Urinary bladder (tissue), 4 donors: ENCODE results near the gene VIPR2. TPM values are rescaled to one million over a fixed set of nuclear protein-coding genes. Genes with fewer than 3 reads are reported as not detected.
"Not testable (repeated sequence)": the region's sequence is repeated elsewhere in the genome, so short reads cannot be mapped to it uniquely, and the experiment has no call there.

ENCODE experiments used
- DNase-seq: peaks from one replicate; pipeline ENCODE4 v3.0.0-alpha.2; 2015; ENCODE audit errors: extremely low spot score
- H3K27ac ChIP-seq: one replicate; pipeline ENCODE4 v1.5.1; 2013; ENCODE audit warnings: low read depth, mild to moderate bottlenecking, moderate library complexity
- H3K36me3 ChIP-seq: one replicate; pipeline ENCODE4 v1.6.1; 2013; ENCODE audit warnings: mild to moderate bottlenecking, moderate library complexity; ENCODE audit not compliant: insufficient read depth
- H3K4me1 ChIP-seq: one replicate; pipeline ENCODE4 v1.6.1; 2013; ENCODE audit warnings: mild to moderate bottlenecking, moderate library complexity; ENCODE audit not compliant: insufficient read depth
- H3K4me3 ChIP-seq: one replicate; pipeline ENCODE4 v1.5.1; 2013; ENCODE audit warnings: low read depth, low read length
- WGBS: extraction: QIAGEN DNeasy Blood & Tissue Kit; methylation state at CpG from one replicate; pipeline ENCODE4 v1.1.7; 2013; 5-methylcytosine and 5-hydroxymethylcytosine counted together
- polyA plus RNA-seq: library from polyadenylated mRNA; stranded (reverse); fragments of 200-250 nt; gene quantifications from one replicate; pipeline ENCODE4 v1.2.3, GENCODE V29; 2013
- total RNA-seq: library from RNA; depleted of rRNA; stranded (reverse); fragments of >200 nt; gene quantifications from one replicate; pipeline ENCODE4 v1.2.3, GENCODE V29; 2014
- donor health status: healthy with polysubstance abuse.
- donor health status: healthy.

Gene VIPR2
- total and polyA plus RNA-seq, 2 donors: 2.0 to 7.8 TPM

- no peak overlapping the region for H3K4me3 ChIP-seq
- H3K27ac ChIP-seq: no peak overlapping the region
- H3K36me3 ChIP-seq: no peaks in the 10 kb centered on the region
- WGBS: 84% methylated on average over 27 of the region's 27 CpGs
- H3K4me1 ChIP-seq: no peaks in the 10 kb centered on the region
- DNase-seq: no peak
Measured at GRCh38 chr7:159084069-159084801, 60.4 kb downstream of the VIPR2 start.

- no peaks in the 10 kb centered on the region for H3K36me3 ChIP-seq
- no peaks in the 10 kb centered on the region for H3K4me1 ChIP-seq
- DNase-seq: no peak
- no peak overlapping the region for H3K4me3 ChIP-seq
- 89% methylated on average over 2 of the region's 2 CpGs for WGBS
- no peak overlapping the region for H3K27ac ChIP-seq
Measured at GRCh38 chr7:159083698-159084068, 61.0 kb downstream of the VIPR2 start.

- Histone ChIP-seq H3K4me3 (no peak overlapping the region), H3K4me1 (no peaks in the 10 kb centered on the region), H3K27ac (no peak overlapping the region), H3K36me3 (no peaks in the 10 kb centered on the region)
- WGBS: 92% methylated on average over 13 of the region's 13 CpGs
- no peak for DNase-seq
Measured at GRCh38 chr7:159083001-159083697, 61.5 kb downstream of the VIPR2 start.

GRCh38 chr7:159082075-159082474 is 62.6 kb downstream of the VIPR2 start:
- H3K4me1 ChIP-seq, DNase-seq, H3K27ac ChIP-seq, H3K36me3 ChIP-seq, H3K4me3 ChIP-seq: not testable (repeated sequence)
- 71% methylated on average over 4 of the region's 5 CpGs for WGBS

GRCh38 chr7:159078911-159079270 is 65.8 kb downstream of the VIPR2 start:
- no peak overlapping the region for H3K4me3 ChIP-seq
- no peak overlapping the region for H3K27ac ChIP-seq
- H3K4me1 ChIP-seq: no peaks in the 10 kb centered on the region
- H3K36me3 ChIP-seq: no peaks in the 10 kb centered on the region
- no peak for DNase-seq
- 96% methylated on average over 6 of the region's 6 CpGs for WGBS

GRCh38 chr7:159078193-159078910 is 66.3 kb downstream of the VIPR2 start:
- no peak for DNase-seq
- no peaks in the 10 kb centered on the region for H3K36me3 ChIP-seq
- H3K27ac ChIP-seq: no peak overlapping the region
- 82% methylated on average over 9 of the region's 9 CpGs for WGBS
- H3K4me1 ChIP-seq: no peaks in the 10 kb centered on the region
- no peak overlapping the region for H3K4me3 ChIP-seq

GRCh38 chr7:159076333-159076732 is 68.3 kb downstream of the VIPR2 start:
- Histone ChIP-seq H3K4me3 (no peak overlapping the region), H3K4me1 (no peaks in the 10 kb centered on the region), H3K27ac (no peak overlapping the region), H3K36me3 (no peaks in the 10 kb centered on the region)
- no peak for DNase-seq

GRCh38 chr7:159075563-159076238 is 69.0 kb downstream of the VIPR2 start:
- no peaks in the 10 kb centered on the region for H3K4me1 ChIP-seq
- H3K4me3 ChIP-seq: no peak overlapping the region
- WGBS: 80% methylated on average over 17 of the region's 17 CpGs
- H3K36me3 ChIP-seq: no peaks in the 10 kb centered on the region
- no peak overlapping the region for H3K27ac ChIP-seq
- DNase-seq: no peak

GRCh38 chr7:159071260-159071659 is 73.4 kb downstream of the VIPR2 start:
- Histone ChIP-seq H3K36me3 (no peaks in the 10 kb centered on the region), H3K27ac (no peak overlapping the region), H3K4me1 (no peaks in the 10 kb centered on the region), H3K4me3 (no peak overlapping the region)
- no peak for DNase-seq
- 93% methylated on average over 6 of the region's 6 CpGs for WGBS

- 62% methylated on average over 17 of the region's 17 CpGs for WGBS
- DNase-seq: no peak
Measured at GRCh38 chr7:159070431-159071148, 74.1 kb downstream of the VIPR2 start.

GRCh38 chr7:159068893-159069448 is 75.7 kb downstream of the VIPR2 start:
- Histone ChIP-seq H3K4me3 (no peak overlapping the region), H3K27ac (no peak overlapping the region), H3K36me3 (no peaks in the 10 kb centered on the region), H3K4me1 (no peaks in the 10 kb centered on the region)
- DNase-seq: no peak
- WGBS: 86% methylated on average over 14 of the region's 14 CpGs

More at GRCh38 chr7:159070431-159071148, 74.1 kb downstream of the VIPR2 start:
- no peaks in the 10 kb centered on the region for H3K36me3 ChIP-seq
- no peak overlapping the region for H3K4me3 ChIP-seq
- H3K27ac ChIP-seq: no peak overlapping the region
- H3K4me1 ChIP-seq: no peaks in the 10 kb centered on the region

GRCh38 chr7:159068488-159068811 is 76.2 kb downstream of the VIPR2 start:
- no peak for DNase-seq
- Histone ChIP-seq H3K27ac (no peak overlapping the region), H3K4me3 (no peak overlapping the region), H3K36me3 (no peaks in the 10 kb centered on the region), H3K4me1 (no peaks in the 10 kb centered on the region)
- 19% methylated on average over 12 of the region's 12 CpGs for WGBS
